Neural crest cell (in vitro differentiated cells): Measurements from ENCODE around the gene TSEN54. TPM values are rescaled to one million over a fixed set of nuclear protein-coding genes. Genes with fewer than 3 reads are reported as not detected.
A peak's percentile ranks its signal among the peaks of the same experiment; 100 is the strongest.

Source experiments
- DNase-seq: peaks from one replicate; pipeline ENCODE4 v3.0.0; 2021; ENCODE audit warnings: low read depth, mixed read lengths, low spot score
- H3K27ac Mint-ChIP-seq: one replicate; pipeline ENCODE4 v1.8.0; 2021; ENCODE audit warnings: mild to moderate bottlenecking, mixed read lengths; ENCODE audit not compliant: unreplicated experiment
- H3K27me3 Mint-ChIP-seq: 2 replicates; pipeline ENCODE4 v1.8.0; 2021; ENCODE audit warnings: low read depth, mild to moderate bottlenecking, mixed read lengths
- H3K36me3 Mint-ChIP-seq: 2 replicates; pipeline ENCODE4 v1.8.0; 2021; ENCODE audit warnings: low read depth, mild to moderate bottlenecking, mixed read lengths
- H3K4me1 Mint-ChIP-seq: 2 replicates; pipeline ENCODE4 v1.8.0; 2021; ENCODE audit warnings: mixed read lengths
- H3K4me3 Mint-ChIP-seq: one replicate; pipeline ENCODE4 v1.8.0; 2021; ENCODE audit warnings: mild to moderate bottlenecking, mixed read lengths
- H3K9me3 Mint-ChIP-seq: 2 replicates; pipeline ENCODE4 v1.8.0; 2021; ENCODE audit warnings: mixed read lengths
- total RNA-seq: library from RNA; stranded (reverse); gene quantifications from 2 replicates; pipeline ENCODE4 v1.2.1, GENCODE V29; 2021
- TF ChIP-seq, protein P1 (sequence below): fragments of 200-600 bp; sonication (generic); conservative IDR thresholded peaks from 2 replicates; pipeline ENCODE4 v1.5.0; 2021; ENCODE audit warnings: antibody characterized with exemption, mild to moderate bottlenecking

The TSEN54 gene
- total RNA-seq, 1 donor from 2014 or later, result 48.1 TPM

DNA sequence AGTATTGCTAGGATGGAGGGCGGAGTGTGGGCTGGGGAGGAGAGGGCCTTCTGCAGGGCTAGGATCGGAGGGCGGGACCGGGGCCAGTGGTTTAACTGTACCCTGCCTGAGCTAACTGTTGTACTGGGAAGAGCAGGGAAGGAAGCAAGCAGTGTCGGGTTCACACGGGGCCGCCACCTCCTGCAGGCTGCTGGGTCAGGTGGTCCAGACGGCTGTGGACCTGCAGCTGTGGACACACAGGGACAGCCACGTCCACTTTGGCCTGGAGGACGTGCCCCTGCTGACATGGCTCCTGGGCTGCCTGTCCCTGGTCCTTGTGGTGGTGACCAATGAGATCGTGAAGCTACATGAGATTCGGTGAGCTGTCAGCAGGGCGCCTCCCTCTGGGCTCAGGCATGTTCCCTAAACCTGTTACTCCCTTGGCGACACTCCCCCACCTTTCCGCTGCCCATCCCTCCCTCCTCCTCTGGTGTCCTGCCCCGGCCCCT, 17.6 kb upstream of the TSEN54 start:
- H3K4me3 Mint-ChIP-seq, result peak overlapping the region; percentile 27

DNA sequence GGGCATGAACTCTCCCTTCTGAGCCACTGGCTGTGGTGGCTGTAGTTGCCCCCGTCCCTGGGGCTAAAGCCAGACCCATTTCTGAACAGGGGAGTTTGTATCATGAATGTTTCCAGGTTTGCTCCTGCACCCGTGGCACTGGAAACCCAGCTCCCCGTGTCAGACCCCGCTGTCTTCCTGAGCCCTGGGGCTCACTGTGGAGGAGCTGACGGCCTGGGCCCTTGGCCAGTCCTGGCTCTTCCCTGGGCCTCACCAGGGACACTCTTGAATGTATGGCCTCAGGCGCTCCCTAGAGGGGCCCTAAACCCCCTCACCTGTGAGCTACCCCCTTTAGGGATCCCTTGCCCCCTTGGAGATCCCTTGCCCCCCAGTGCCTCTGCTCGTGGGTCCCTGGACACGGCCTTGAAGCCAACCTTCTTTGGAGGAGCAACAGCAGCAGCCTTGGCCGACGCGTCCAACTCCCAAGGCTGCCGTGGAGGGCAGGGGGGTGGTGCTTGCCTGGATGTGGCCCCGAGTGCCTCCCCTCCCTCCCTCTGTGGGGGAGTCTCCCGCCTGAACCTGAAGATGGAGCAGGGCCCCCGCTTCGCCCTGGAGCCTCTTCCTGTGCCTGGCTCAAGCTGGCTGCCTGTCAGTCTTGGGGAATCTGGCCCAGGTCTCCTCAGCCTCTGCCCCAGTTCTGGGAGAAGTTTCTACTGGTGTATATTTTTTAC, 16.9 kb upstream of the TSEN54 start:
- no peaks in the 10 kb centered on the region for H3K9me3 Mint-ChIP-seq
- no peak overlapping the region for H3K27ac Mint-ChIP-seq
- no peaks in the 10 kb centered on the region for H3K4me1 Mint-ChIP-seq
- H3K4me3 Mint-ChIP-seq, result peak overlapping the region; percentile 34
- no peaks in the 10 kb centered on the region for H3K27me3 Mint-ChIP-seq
- DNase-seq, result no peak
- TF ChIP-seq, protein P1, sequence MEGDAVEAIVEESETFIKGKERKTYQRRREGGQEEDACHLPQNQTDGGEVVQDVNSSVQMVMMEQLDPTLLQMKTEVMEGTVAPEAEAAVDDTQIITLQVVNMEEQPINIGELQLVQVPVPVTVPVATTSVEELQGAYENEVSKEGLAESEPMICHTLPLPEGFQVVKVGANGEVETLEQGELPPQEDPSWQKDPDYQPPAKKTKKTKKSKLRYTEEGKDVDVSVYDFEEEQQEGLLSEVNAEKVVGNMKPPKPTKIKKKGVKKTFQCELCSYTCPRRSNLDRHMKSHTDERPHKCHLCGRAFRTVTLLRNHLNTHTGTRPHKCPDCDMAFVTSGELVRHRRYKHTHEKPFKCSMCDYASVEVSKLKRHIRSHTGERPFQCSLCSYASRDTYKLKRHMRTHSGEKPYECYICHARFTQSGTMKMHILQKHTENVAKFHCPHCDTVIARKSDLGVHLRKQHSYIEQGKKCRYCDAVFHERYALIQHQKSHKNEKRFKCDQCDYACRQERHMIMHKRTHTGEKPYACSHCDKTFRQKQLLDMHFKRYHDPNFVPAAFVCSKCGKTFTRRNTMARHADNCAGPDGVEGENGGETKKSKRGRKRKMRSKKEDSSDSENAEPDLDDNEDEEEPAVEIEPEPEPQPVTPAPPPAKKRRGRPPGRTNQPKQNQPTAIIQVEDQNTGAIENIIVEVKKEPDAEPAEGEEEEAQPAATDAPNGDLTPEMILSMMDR, result no peak
- H3K36me3 Mint-ChIP-seq, result peaks cover 3% of the 10 kb centered on the region

More for the DNA sequence above, 17.6 kb upstream of the TSEN54 start:
- no peaks in the 10 kb centered on the region for H3K27me3 Mint-ChIP-seq
- H3K9me3 Mint-ChIP-seq, result no peaks in the 10 kb centered on the region
- peaks cover 3% of the 10 kb centered on the region for H3K36me3 Mint-ChIP-seq
- TF ChIP-seq, protein P1, result no peak
- H3K4me1 Mint-ChIP-seq, result no peaks in the 10 kb centered on the region
- DNase-seq, result no peak
- H3K27ac Mint-ChIP-seq, result no peak overlapping the region

DNA sequence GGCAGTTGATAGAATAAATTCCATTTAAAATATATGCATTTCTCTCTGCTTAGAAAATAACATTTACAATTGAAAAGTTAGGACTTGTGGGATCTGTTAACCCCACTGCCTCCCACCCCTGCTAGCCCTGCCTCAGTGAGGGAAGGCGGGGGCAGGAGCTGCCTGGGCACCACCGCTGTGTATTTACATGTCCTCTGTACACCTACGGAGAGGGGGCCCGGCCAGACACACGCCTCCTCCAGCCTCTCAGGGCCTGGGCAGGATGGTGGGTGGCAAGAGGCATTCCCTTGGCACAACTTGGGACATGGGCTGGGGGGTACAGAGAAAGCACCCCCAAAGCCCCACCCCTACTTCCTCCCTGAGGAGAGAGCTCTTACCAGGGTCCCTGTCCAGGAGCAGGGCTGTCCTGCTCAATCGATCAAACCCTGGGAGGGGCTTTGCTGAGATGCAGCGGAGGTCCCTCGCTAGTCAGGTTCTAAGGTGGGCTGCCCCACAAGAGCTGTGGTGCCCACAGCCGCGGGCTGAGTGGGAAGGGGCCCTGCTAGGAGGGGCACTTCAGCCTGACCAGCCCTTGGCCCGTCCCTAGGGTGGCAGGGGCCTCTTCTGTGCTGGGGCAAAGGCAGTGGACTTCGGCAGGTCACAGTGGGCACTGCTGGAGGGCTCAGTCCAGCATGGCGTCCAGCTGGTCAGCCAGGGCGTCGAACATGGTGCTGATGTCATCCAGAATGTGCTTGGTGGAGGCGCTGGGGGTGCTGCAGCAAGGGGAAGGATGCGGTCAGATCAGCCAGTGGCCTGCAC, 15.7 kb upstream of the TSEN54 start:
- Mint-ChIP-seq H3K36me3 (peaks cover 3% of the 10 kb centered on the region), H3K27ac (no peak overlapping the region), H3K4me3 (no peak overlapping the region), H3K27me3 (no peaks in the 10 kb centered on the region), H3K9me3 (no peaks in the 10 kb centered on the region), H3K4me1 (no peaks in the 10 kb centered on the region)
- DNase-seq, result no peak
- TF ChIP-seq, protein P1, result no peak

DNA sequence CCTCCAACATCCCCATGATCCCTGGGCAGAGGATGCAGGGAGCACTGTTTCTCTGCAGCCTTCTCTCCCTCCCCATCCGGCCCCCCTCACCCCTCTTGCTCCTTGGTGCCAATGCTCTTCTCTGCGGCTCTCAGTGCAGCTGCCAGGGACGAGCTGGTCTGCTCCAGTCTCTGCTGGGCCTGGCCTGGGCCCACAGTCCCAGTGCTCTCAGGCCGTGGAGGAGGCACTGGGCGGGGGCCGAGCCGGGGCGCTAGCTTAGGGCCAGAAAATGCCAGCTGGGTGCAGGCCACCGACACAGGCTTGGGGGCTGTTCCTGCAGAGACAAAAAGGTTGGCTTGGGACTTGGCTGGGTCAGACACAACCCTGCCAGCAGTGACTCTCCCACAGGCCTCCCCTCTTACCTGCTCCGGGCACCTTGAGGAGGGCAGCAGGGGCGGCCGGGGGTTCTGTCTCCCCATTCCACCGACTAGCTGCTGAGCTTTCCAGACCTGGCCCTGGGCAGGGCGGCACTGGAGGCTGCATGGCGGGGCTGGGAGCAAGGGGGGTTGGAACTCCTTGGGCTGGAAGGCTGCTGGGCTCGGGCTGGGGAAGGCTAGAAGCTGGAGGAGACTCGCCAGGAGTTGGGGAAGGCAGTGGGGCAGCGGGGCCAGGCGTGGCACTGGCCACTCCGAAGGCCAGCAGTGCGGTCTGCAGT, 14.8 kb upstream of the TSEN54 start:
- DNase-seq, result no peak
- no peaks in the 10 kb centered on the region for H3K4me1 Mint-ChIP-seq
- no peaks in the 10 kb centered on the region for H3K9me3 Mint-ChIP-seq
- peak overlapping the region; percentile 27 for H3K27ac Mint-ChIP-seq
- no peak overlapping the region for H3K4me3 Mint-ChIP-seq
- TF ChIP-seq, protein P1, result no peak
- peaks cover 6% of the 10 kb centered on the region for H3K36me3 Mint-ChIP-seq
- no peaks in the 10 kb centered on the region for H3K27me3 Mint-ChIP-seq

DNA sequence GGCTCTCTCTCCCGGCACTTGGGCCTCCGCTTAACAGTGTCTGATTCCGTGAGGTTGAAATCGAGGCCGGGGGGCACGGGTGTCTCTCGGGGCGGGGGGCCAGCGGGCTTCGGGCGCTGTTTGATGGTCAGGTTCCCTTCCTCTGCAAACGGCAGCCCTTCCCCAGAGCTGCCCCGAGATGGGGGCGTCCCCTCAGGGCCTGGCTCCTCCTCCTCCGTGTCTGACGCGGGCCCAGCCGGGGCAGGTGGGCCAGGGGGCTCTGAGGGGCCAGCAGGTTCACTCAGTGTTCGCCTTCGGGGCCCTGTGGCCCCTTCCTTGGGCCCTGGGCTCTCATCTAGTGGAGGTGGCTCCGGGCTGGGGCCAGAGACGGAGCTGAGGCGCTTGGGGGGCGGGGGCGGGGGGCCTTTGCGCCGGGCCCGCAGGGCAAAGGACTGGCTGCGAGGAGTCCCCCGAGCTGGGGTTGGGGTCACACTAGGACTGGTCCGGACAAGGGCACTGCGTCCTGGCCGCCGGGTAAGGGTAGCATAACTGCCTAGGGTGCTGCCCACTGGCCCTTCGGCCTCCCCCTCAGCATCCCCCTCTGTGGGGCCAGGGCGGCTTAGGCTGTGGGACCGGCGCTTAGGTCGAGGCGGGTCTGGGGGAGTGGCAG, 14.1 kb upstream of the TSEN54 start:
- no peak for DNase-seq
- H3K4me3 Mint-ChIP-seq, result no peak overlapping the region

More for the DNA sequence above, 14.1 kb upstream of the TSEN54 start:
- no peaks in the 10 kb centered on the region for H3K27me3 Mint-ChIP-seq
- H3K4me1 Mint-ChIP-seq, result peaks cover 2% of the 10 kb centered on the region
- H3K27ac Mint-ChIP-seq, result no peak overlapping the region
- H3K36me3 Mint-ChIP-seq, result peaks cover 6% of the 10 kb centered on the region
- TF ChIP-seq, protein P1, result no peak
- H3K9me3 Mint-ChIP-seq, result no peaks in the 10 kb centered on the region
